Mesenchymal stem cell (in vitro differentiated cells and primary cell): ENCODE measurements around the gene MED23.
A peak's percentile ranks its signal among the peaks of the same experiment; 100 is the strongest.

Source experiments
- DNase-seq: peaks from one replicate; pipeline ENCODE4 v3.0.0-alpha.2; 2013
- H2AFZ ChIP-seq: one replicate; pipeline ENCODE4 v1.6.1; 2013; ENCODE audit warnings: low read depth, mild to moderate bottlenecking, control low read depth, inconsistent platforms, low read length, moderate library complexity
- H2AK5ac ChIP-seq: 2 replicates; pipeline ENCODE4 v1.6.1; 2013; ENCODE audit warnings: low read length, moderate library complexity, mild to moderate bottlenecking, inconsistent platforms; ENCODE audit not compliant: severe bottlenecking
- H2BK120ac ChIP-seq: one replicate; pipeline ENCODE4 v1.6.1; 2013; ENCODE audit warnings: low read depth, mild to moderate bottlenecking, inconsistent platforms, low read length, moderate library complexity
- H2BK12ac ChIP-seq, 2 experiments: one replicate each; pipeline ENCODE4 v1.6.1; 2013; ENCODE audit warnings: inconsistent platforms in 2 of 2, low read length in 2 of 2, mild to moderate bottlenecking in 2 of 2, moderate library complexity in 2 of 2, control low read depth in 1 of 2
- H2BK15ac ChIP-seq: one replicate; pipeline ENCODE4 v1.6.1; 2013; ENCODE audit warnings: mild to moderate bottlenecking, low read depth, inconsistent platforms; ENCODE audit not compliant: poor library complexity, severe bottlenecking
- H2BK5ac ChIP-seq: 2 replicates; pipeline ENCODE4 v1.6.1; 2013; ENCODE audit warnings: low read depth, mild to moderate bottlenecking, low read length, control low read depth, inconsistent platforms; ENCODE audit not compliant: poor library complexity, severe bottlenecking
- H3K14ac ChIP-seq, 2 experiments: one replicate each; pipeline ENCODE4 v1.6.1; 2013; ENCODE audit warnings: inconsistent platforms in 2 of 2, low read length in 2 of 2, control low read depth in 1 of 2, mild to moderate bottlenecking in 1 of 2, moderate library complexity in 1 of 2
- H3K18ac ChIP-seq, 2 experiments: one replicate each; pipeline ENCODE4 v1.6.1; 2013; ENCODE audit warnings: inconsistent platforms in 2 of 2, low read length in 2 of 2, control low read depth in 1 of 2, low read depth in 1 of 2, mild to moderate bottlenecking in 1 of 2
- H3K23ac ChIP-seq, 2 experiments: one replicate each; pipeline ENCODE4 v1.6.1; 2013; ENCODE audit warnings: inconsistent platforms in 2 of 2, low read length in 2 of 2, mild to moderate bottlenecking in 2 of 2, moderate library complexity in 2 of 2, control low read depth in 1 of 2
- H3K27ac ChIP-seq: 2 replicates; pipeline ENCODE4 v1.5.1; 2013; ENCODE audit warnings: mild to moderate bottlenecking, moderate library complexity, low read length, control low read depth, inconsistent platforms; ENCODE audit not compliant: poor library complexity, severe bottlenecking
- H3K27me3 ChIP-seq, 2 experiments: 2 replicates each; pipeline versions ENCODE4 v1.6.1 to v1.7.0; 2013; ENCODE audit warnings: low read length in 2 of 2, mild to moderate bottlenecking in 2 of 2, moderate library complexity in 2 of 2, control low read depth in 1 of 2, inconsistent platforms in 1 of 2; ENCODE audit not compliant: control insufficient read depth in 1 of 2, insufficient read depth in 1 of 2
- H3K36me3 ChIP-seq, 2 experiments: 2 replicates each; pipeline versions ENCODE4 v1.6.1 to v1.7.0; 2013; ENCODE audit warnings: low read length in 2 of 2, control low read depth in 1 of 2, inconsistent platforms in 1 of 2, low read depth in 1 of 2, mild to moderate bottlenecking in 1 of 2; ENCODE audit not compliant: insufficient read depth in 2 of 2, control insufficient read depth in 1 of 2
- H3K4ac ChIP-seq, 2 experiments: one replicate each; pipeline ENCODE4 v1.6.1; 2013; ENCODE audit warnings: inconsistent platforms in 2 of 2, low read length in 2 of 2, mild to moderate bottlenecking in 2 of 2, moderate library complexity in 2 of 2, control low read depth in 1 of 2, low read depth in 1 of 2
- H3K4me1 ChIP-seq: 2 replicates; pipeline ENCODE4 v1.6.1; 2013; ENCODE audit warnings: low read depth, low read length, control low read depth; ENCODE audit not compliant: control insufficient read depth, insufficient read depth
- H3K4me2 ChIP-seq: 2 replicates; pipeline ENCODE4 v1.6.1; 2013; ENCODE audit warnings: low read length, mild to moderate bottlenecking, inconsistent platforms; ENCODE audit not compliant: poor library complexity, severe bottlenecking
- H3K4me3 ChIP-seq, 2 experiments: 2 replicates each; pipeline versions ENCODE4 v1.5.1 to v1.7.0; 2013; ENCODE audit warnings: low read length in 2 of 2, mild to moderate bottlenecking in 2 of 2, control low read depth in 1 of 2, low read depth in 1 of 2; ENCODE audit not compliant: insufficient read depth in 1 of 2
- H3K79me1 ChIP-seq: replicated peaks from 2 replicates; pipeline ENCODE4 v1.6.1; 2013; ENCODE audit warnings: mild to moderate bottlenecking, control low read depth, low read length, inconsistent platforms; ENCODE audit not compliant: poor library complexity, severe bottlenecking
- H3K9ac ChIP-seq: 2 replicates; pipeline ENCODE4 v1.7.0; 2013; ENCODE audit warnings: mild to moderate bottlenecking, low read length, moderate library complexity
- H3K9me3 ChIP-seq: 2 replicates; pipeline ENCODE4 v1.7.0; 2013; ENCODE audit warnings: mild to moderate bottlenecking, low read length; ENCODE audit not compliant: control insufficient read depth
- H4K8ac ChIP-seq: one replicate; pipeline ENCODE4 v1.6.1; 2013; ENCODE audit warnings: inconsistent platforms, mild to moderate bottlenecking, low read length, moderate library complexity
- H4K91ac ChIP-seq: one replicate; pipeline ENCODE4 v1.6.1; 2013; ENCODE audit warnings: mild to moderate bottlenecking, low read length, inconsistent platforms
- WGBS: methylation state at CpG from one replicate; pipeline ENCODE4 v1.1.7; 2013; ENCODE audit warnings: mixed read lengths; 5-methylcytosine and 5-hydroxymethylcytosine counted together

Gene MED23

GRCh38 chr6:131602781-131603312 is 25.2 kb downstream of the MED23 start:
- H4K8ac ChIP-seq, result no peak overlapping the region
- H2BK15ac ChIP-seq, result no peak overlapping the region

GRCh38 chr6:131600716-131601115 is 27.3 kb downstream of the MED23 start:
- DNase-seq, result no peak
- no peak overlapping the region for H3K18ac ChIP-seq
- no peak overlapping the region for H2BK5ac ChIP-seq
- H3K4me1 ChIP-seq, result peaks cover 1% of the 10 kb centered on the region
- H3K27ac ChIP-seq, result no peak overlapping the region
- H2BK15ac ChIP-seq, result no peak overlapping the region
- no peak overlapping the region for H3K9ac ChIP-seq
- no peak overlapping the region for H2AK5ac ChIP-seq
- H3K9me3 ChIP-seq, result no peaks in the 10 kb centered on the region
- H4K8ac ChIP-seq, result no peak overlapping the region
- no peak overlapping the region for H3K23ac ChIP-seq
- no peaks in the 10 kb centered on the region for H3K27me3 ChIP-seq
- H3K4me3 ChIP-seq, result no peak overlapping the region
- peaks cover 2% of the 10 kb centered on the region for H3K79me1 ChIP-seq
- H3K4me2 ChIP-seq, result no peak overlapping the region
- peaks cover 3 to 92% of the 10 kb centered on the region in 2 experiments for H3K36me3 ChIP-seq
- H3K14ac ChIP-seq, result no peak overlapping the region
- H2BK12ac ChIP-seq, result no peak overlapping the region
- no peak overlapping the region for H2AFZ ChIP-seq
- 100% methylated on average over 1 of the region's 4 CpGs for WGBS
- no peak overlapping the region for H2BK120ac ChIP-seq
- H3K4ac ChIP-seq, result no peak overlapping the region
- no peak overlapping the region for H4K91ac ChIP-seq

More at GRCh38 chr6:131602781-131603312, 25.2 kb downstream of the MED23 start:
- no peak overlapping the region for H2BK5ac ChIP-seq
- H2AK5ac ChIP-seq, result no peak overlapping the region
- no peak overlapping the region for H3K23ac ChIP-seq
- H3K4ac ChIP-seq, result no peak overlapping the region
- H3K4me2 ChIP-seq, result no peak overlapping the region
- 77% methylated on average over 1 of the region's 1 CpG for WGBS
- no peak overlapping the region for H2AFZ ChIP-seq
- no peak overlapping the region for H2BK120ac ChIP-seq
- no peak overlapping the region for H3K18ac ChIP-seq
- H4K91ac ChIP-seq, result no peak overlapping the region
- H2BK12ac ChIP-seq, result no peak overlapping the region
- no peak overlapping the region for H3K14ac ChIP-seq
- peak overlapping the region; percentile 56 for H3K9ac ChIP-seq
- no peak overlapping the region for H3K4me3 ChIP-seq
- peaks cover 4 to 91% of the 10 kb centered on the region in 2 experiments for H3K36me3 ChIP-seq
- H3K9me3 ChIP-seq, result no peaks in the 10 kb centered on the region
- H3K79me1 ChIP-seq, result peaks cover 2% of the 10 kb centered on the region
- no peaks in the 10 kb centered on the region for H3K27me3 ChIP-seq
- peak; percentile 84 for DNase-seq
- no peak overlapping the region for H3K27ac ChIP-seq
- H3K4me1 ChIP-seq, result peaks cover 1% of the 10 kb centered on the region

- Histone ChIP-seq H3K36me3 (peaks cover 6 to 97% of the 10 kb centered on the region in 2 experiments), H4K8ac (no peak overlapping the region), H2BK12ac (no peak overlapping the region), H3K9ac (no peak overlapping the region), H3K4me3 (no peak overlapping the region), H2BK15ac (no peak overlapping the region), H3K18ac (no peak overlapping the region), H2BK120ac (no peak overlapping the region), H3K23ac (no peak overlapping the region), H3K79me1 (peaks cover 4% of the 10 kb centered on the region), H3K4me2 (no peak overlapping the region), H3K4ac (no peak overlapping the region), H3K27ac (no peak overlapping the region), H3K14ac (no peak overlapping the region), H2AFZ (no peak overlapping the region), H4K91ac (no peak overlapping the region), H3K27me3 (no peaks in the 10 kb centered on the region), H2AK5ac (no peak overlapping the region), H3K9me3 (no peaks in the 10 kb centered on the region), H3K4me1 (no peaks in the 10 kb centered on the region), H2BK5ac (no peak overlapping the region)
- WGBS, result 86% methylated on average over 1 of the region's 3 CpGs
- DNase-seq, result peak; percentile 5
Observed at GRCh38 chr6:131597446-131597845, 30.6 kb downstream of the MED23 start.

GRCh38 chr6:131594074-131594473 is 34.0 kb downstream of the MED23 start:
- no peak overlapping the region for H3K14ac ChIP-seq
- DNase-seq, result no peak
- peaks cover 1% of the 10 kb centered on the region for H3K79me1 ChIP-seq
- WGBS, result 96% methylated on average over 7 of the region's 11 CpGs
- no peak overlapping the region for H2BK5ac ChIP-seq
- no peak overlapping the region for H4K91ac ChIP-seq
- no peak overlapping the region for H4K8ac ChIP-seq
- H3K27ac ChIP-seq, result no peak overlapping the region
- no peak overlapping the region for H2AFZ ChIP-seq
- peaks cover 15 to 96% of the 10 kb centered on the region in 2 experiments for H3K36me3 ChIP-seq
- H3K4me3 ChIP-seq, result no peak overlapping the region
- no peak overlapping the region for H2BK12ac ChIP-seq
- H3K4ac ChIP-seq, result no peak overlapping the region
- H3K9me3 ChIP-seq, result no peaks in the 10 kb centered on the region
- no peak overlapping the region for H3K4me2 ChIP-seq
- no peak overlapping the region for H3K23ac ChIP-seq
- no peak overlapping the region for H3K9ac ChIP-seq
- H2BK15ac ChIP-seq, result no peak overlapping the region
- no peaks in the 10 kb centered on the region for H3K27me3 ChIP-seq
- H3K18ac ChIP-seq, result no peak overlapping the region
- no peaks in the 10 kb centered on the region for H3K4me1 ChIP-seq
- H2AK5ac ChIP-seq, result no peak overlapping the region
- H2BK120ac ChIP-seq, result no peak overlapping the region
